Measurements from ENCODE around the gene NEUROG1.

NEUROG1 gene, protein sequence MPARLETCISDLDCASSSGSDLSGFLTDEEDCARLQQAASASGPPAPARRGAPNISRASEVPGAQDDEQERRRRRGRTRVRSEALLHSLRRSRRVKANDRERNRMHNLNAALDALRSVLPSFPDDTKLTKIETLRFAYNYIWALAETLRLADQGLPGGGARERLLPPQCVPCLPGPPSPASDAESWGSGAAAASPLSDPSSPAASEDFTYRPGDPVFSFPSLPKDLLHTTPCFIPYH

GRCh38 chr5:135535820-135536801, at the start of gene NEUROG1:
Gene NEUROG1, minus strand, starts transcription at chr5:135535964. Its CDS starts 274 bp downstream, at chr5:135535690.
- DNase-seq (ENCODE audit: low spot score): no peak

GRCh38 chr5:135584918-135585317, 49.2 kb upstream of the NEUROG1 start:
- DNase-seq (ENCODE audit: low spot score): no peak

DNA sequence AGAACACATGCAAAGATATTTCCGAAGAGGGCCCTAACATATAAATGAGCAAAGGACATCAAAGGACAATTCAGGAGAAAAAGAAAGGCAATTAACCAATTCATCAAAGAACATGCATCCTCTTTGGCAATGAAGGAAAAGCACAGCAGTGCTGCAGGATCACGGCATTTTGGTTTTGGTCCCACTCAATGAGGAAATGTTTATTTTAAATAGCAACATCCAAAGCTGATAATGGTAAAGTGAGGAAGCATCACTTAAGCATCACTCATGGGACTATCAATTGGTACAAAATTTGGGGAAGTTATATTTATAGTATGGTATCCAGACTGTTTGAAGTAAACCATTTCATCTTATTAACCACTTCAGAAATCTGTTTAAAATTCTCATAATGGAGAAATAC, 48.5 kb upstream of the NEUROG1 start:
- no peak for DNase-seq (ENCODE audit: low spot score)

DNA sequence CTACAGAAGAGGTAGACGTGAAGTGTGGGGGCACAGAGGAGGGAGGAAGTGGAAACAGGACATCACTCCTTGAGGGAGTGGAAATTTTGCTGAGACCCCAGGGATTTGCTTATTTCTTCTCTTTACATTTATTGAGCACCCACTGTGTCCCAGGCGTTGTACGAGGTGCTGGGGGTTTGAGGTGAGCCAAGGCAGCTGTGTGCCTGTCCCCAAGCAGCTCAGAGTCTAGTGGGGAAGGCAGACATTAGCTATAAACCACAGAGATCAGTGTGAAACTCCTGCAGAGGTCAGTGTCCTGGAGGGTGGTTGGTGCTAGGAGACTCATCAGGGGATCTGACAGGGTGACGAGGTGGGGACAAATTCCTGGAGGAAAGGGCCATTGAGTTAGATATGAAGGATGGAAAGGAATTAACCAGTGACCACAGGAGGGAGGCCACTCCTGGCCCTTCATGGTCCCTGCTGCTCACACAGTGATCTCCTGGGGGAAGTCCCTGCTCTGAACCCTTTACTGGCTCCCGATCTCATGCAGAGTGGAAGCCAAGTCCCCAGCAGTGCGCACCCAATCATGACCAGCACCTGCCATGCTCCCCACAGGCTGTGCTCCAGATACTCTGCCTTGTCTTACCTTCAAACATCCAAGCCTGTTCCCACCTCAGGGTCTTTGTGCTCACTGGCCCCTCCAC, 46.5 kb upstream of the NEUROG1 start:
- DNase-seq (ENCODE audit: low spot score): no peak

DNA sequence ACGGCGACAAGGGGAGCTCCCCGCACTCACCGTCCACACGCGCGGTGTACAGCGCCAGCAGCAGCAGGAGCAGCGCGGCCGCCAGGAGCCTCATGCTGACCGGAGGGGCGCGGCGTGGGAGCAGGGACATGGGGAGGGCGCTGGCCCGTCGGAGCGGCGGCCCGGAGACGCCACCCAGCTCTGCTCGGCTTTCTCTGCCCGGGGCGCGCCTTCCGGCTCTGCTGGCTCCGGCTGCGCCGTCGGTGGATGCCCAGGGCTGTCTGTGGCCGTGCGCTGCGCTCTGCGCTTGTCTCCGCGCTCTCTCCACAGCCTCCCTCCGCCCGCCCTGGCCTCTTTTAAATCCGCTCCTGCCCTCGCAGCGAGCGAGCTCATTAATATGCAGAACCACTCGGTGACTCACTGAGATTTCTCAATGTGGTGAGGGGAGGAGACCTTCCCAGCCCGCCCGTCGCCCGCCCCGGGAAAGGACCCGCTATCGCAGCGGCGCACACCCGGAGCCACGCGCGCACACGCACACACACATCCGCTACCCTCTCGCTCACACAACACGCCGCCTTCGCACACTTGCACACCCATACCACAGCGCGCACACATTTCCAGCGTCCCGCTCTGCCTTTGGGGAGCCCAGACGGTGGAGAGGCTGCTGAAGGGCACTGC, 43.0 kb upstream of the NEUROG1 start, which contains the start of gene CXCL14:
TSS of gene CXCL14 (minus strand) at position 307 of the 657 bp plus-strand sequence. CDS start at position 94, 213 bp downstream.
- no peak for DNase-seq (ENCODE audit: low spot score)

- DNase-seq (ENCODE audit: low spot score): no peak
These were observed 42.5 kb upstream of the NEUROG1 start for GRCh38 chr5:135578305-135578684.

- DNase-seq (ENCODE audit: low spot score): no peak
These were observed 41.7 kb upstream of the NEUROG1 start for GRCh38 chr5:135577421-135577820.

GRCh38 chr5:135576075-135576599, 40.4 kb upstream of the NEUROG1 start:
- DNase-seq (ENCODE audit: low spot score): no peak

DNA sequence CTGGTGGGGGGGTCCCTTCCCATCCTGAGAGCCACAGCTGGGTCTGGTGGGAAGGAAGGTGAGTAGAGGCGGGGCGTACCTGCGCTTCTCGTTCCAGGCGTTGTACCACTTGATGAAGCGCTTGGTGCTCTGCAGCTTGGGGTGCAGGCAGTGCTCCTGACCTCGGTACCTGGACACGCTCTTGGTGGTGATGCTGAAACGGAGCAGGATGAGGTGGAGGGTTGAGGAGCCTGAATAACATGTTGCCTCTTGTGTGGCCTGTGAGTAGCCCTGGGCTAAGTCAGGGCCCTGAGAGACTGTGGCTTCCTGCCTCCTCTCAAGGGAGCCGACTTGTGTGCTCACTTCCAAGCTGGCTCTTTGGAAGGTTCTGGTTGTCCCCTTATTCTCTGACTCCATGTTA, 38.7 kb upstream of the NEUROG1 start:
- DNase-seq (ENCODE audit: low spot score): no peak

DNA sequence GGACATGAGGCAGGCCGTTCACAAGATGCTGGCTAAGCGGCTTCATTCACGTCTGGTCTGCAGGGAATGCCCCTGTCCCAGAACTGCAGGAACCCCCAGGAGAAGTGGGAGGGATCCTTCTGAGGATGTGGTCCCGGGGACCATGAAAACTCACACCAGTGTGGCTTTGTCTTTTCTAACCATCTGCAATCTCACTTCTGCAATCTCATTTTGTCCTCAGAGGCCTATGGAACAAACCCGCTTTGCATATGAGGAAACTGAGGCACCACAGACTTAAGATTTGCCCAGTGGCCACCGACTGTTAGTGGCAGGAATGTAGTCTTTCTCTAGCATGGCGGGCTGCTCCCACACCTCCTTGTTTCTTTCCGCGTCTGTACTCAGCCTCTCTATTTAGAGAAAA, 36.1 kb upstream of the NEUROG1 start:
- no peak for DNase-seq (ENCODE audit: low spot score)

GRCh38 chr5:135571066-135571609, 35.4 kb upstream of the NEUROG1 start:
- no peak for DNase-seq (ENCODE audit: low spot score)

DNA sequence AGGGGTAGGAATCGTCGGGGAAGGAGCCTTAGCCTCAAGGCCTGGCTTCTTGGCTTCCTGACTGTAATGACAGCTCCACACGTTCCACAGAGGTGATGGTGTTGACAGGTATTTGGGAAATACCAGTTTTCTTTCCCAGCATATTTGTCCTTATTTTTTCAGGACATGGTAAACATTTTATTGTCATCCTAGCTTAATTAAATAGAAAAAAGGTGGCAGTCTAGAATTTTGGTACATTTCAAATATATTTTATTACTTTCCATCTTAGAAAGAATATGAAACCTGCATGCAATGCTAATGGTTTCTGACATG, 34.6 kb upstream of the NEUROG1 start:
- DNase-seq (ENCODE audit: low spot score): no peak

GRCh38 chr5:135569755-135570452, 34.1 kb upstream of the NEUROG1 start:
- DNase-seq (ENCODE audit: low spot score): peak; percentile 16

DNA sequence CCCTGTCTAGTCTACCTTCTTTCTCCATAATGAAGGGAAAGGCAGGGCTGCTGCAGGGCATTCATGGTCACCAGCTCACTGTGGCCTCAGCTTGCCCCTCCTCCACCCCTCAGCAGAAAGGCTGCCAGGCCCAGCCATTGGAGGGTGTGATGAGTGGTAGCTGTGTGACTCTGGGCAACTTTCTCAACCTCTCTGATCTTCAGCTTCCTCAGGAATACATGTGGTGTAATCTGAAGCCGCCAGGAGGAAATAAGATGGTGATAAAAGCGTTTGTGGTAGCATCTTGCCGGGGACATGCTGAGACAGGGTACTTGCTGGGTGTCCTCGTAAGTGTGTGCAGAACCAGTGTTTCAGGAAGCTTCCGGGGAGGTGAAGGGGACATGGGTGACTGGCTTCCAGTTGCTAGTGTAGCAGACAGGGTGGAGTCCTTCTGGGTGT, 33.2 kb upstream of the NEUROG1 start:
- no peak for DNase-seq (ENCODE audit: low spot score)

DNA sequence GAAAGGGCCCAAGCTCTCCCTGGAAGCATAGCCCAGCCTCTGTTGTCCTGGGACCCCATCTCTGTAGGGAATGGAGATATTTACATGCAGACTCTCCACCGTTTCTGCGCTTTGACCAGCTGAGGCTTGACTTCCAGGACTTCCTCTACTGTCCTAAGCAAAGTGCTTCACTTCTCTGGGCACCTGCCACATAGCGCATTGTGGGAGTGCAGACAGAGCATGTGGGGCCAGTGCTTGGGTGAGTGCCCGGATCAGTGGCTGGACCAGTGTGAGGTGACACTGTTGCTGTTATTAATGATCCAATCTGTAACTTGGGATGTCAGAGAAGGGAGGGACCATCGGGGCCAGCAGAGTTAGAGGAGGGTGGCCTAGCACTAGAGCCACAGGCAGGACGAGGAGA, 32.5 kb upstream of the NEUROG1 start:
- DNase-seq (ENCODE audit: low spot score): no peak

DNA sequence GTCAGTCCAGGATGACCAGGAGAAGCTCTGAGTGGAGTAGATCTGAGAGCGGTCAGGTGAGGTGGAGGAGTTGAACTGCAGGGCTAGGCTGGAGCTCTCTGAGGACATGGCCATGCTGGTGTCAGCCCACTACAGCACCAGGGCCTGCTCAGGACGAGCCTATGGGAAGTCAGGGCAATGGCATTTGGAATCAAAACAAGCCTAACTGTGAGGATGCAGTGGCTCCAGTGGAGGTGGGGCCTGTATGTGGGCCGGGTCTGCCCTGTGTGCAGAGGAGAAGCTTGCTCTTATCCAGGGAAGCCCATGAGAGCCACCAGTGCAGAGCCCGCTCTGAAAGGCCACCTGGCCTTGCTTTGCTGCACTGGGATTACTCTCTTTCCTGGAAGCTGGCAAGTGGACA, 31.9 kb upstream of the NEUROG1 start:
- DNase-seq (ENCODE audit: low spot score): no peak

DNA sequence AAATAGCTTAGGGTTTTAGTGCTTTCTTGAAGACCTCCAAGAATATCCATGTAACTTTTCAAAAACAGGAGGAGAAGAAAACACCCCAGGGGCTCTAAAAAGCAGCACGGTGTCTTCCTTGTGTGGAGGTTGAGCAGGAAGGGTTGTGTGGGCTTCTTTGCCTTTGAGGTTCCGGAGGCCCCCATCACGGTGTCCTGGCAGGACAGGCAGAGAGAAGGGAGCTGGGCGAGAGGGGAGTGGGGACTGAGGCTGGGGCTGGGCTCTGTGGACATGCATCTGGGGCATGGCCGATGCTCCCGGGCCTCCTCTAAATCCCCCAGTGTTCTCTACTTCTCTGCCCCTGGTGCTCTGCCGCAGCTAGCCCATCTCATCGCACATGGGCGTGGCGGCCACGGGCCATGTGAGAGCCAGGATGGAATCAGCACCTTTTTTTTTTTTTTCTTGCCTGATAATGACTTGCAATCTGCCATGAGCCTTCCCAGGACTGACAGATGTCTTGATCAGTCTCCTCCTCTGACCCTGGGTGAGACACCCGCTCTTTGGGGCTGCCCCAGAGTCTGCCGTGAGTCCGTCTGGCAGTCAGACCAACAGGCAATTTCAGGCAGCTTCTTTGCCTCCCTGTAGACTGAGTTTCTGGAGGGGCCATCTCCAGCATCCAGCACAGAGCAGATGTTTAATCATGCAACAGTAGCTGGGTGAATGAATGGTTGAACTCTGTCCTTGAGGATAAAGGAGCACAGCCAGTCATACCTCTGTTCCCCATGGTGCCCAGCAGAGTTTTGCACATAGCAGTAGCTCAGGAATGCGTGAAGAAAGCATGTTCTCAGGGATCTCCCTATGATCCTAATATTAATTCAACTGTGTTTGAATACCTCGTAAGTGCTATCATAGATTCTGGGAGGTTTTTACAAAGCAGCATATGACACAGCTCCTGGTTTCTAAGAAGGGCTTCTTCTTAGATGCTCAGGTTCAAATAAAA, 30.9 kb upstream of the NEUROG1 start:
- no peak for DNase-seq (ENCODE audit: low spot score)

GRCh38 chr5:135565725-135566421, 30.1 kb upstream of the NEUROG1 start:
- DNase-seq (ENCODE audit: low spot score): peak; percentile 38

GRCh38 chr5:135565266-135565665, 29.5 kb upstream of the NEUROG1 start:
- no peak for DNase-seq (ENCODE audit: low spot score)
